Stimulated activated CD4-positive, alpha-beta T cell treated with anti-CD3 and anti-CD28 coated beads, Interleukin-4, amount 100 ng/mL, for 24 hours (primary cell): ENCODE measurements around the gene MRFAP1.
"Not testable (repeated sequence)": the region's sequence is repeated elsewhere in the genome, so short reads cannot be mapped to it uniquely, and the experiment has no call there.

Experiments
- DNase-seq: peaks from one replicate; pipeline ENCODE4 v3.0.0-alpha.2; 2020

The MRFAP1 gene

GRCh38 chr4:6672541-6673190, 32.2 kb downstream of the MRFAP1 start:
- DNase-seq = not testable (repeated sequence)

GRCh38 chr4:6673191-6673659, 32.7 kb downstream of the MRFAP1 start:
- peak; percentile 47 for DNase-seq

- DNase-seq = peak; percentile 95
These were observed 33.4 kb downstream of the MRFAP1 start for GRCh38 chr4:6673660-6674499.

GRCh38 chr4:6674500-6675149, 34.1 kb downstream of the MRFAP1 start:
- peak; percentile 74 for DNase-seq

- DNase-seq = no peak
These were observed 36.5 kb downstream of the MRFAP1 start for GRCh38 chr4:6676722-6677558.

- no peak for DNase-seq
These were observed 40.0 kb downstream of the MRFAP1 start for GRCh38 chr4:6680372-6681034.

GRCh38 chr4:6681191-6681590, 40.7 kb downstream of the MRFAP1 start:
- no peak for DNase-seq

- no peak for DNase-seq
These were observed 42.5 kb downstream of the MRFAP1 start for GRCh38 chr4:6682862-6683590.

- no peak for DNase-seq
These were observed 44.2 kb downstream of the MRFAP1 start for GRCh38 chr4:6684656-6685055.

- DNase-seq = no peak
These were observed 45.8 kb downstream of the MRFAP1 start for GRCh38 chr4:6686104-6686787.

GRCh38 chr4:6687947-6688878, 47.7 kb downstream of the MRFAP1 start:
- DNase-seq = no peak

- DNase-seq = peak; percentile 83
These were observed 48.5 kb downstream of the MRFAP1 start for GRCh38 chr4:6688879-6689505.

- DNase-seq = no peak
These were observed 49.0 kb downstream of the MRFAP1 start for GRCh38 chr4:6689506-6689960.
